HG03521 (cell line): Measurements from ENCODE around the gene SHC3.

Experiments
- ATAC-seq: cut with Tn5 transposase; IDR thresholded peaks from one replicate; pipeline ENCODE4 v1.9.1; 2021; ENCODE audit warnings: mild to moderate bottlenecking, moderate library complexity; ENCODE audit not compliant: unreplicated experiment

The SHC3 gene

GRCh38 chr9:88991066-88992034, 187.3 kb downstream of the SHC3 start, which contains the start of gene S1PR3:
Gene S1PR3 (plus strand): TSS chr9:88991468. CDS start chr9:89001201, 9,733 bp downstream.
- ATAC-seq: no peak

- ATAC-seq: no peak
Observed at GRCh38 chr9:88990729-88991065, 187.9 kb downstream of the SHC3 start.

GRCh38 chr9:88990041-88990728, 188.4 kb downstream of the SHC3 start:
- no peak for ATAC-seq

GRCh38 chr9:88988796-88989641, 189.6 kb downstream of the SHC3 start:
- no peak for ATAC-seq

- no peak for ATAC-seq
Observed at GRCh38 chr9:88987661-88988060, 191.0 kb downstream of the SHC3 start.

- ATAC-seq: no peak
Observed at GRCh38 chr9:88986776-88987175, 191.8 kb downstream of the SHC3 start.

- ATAC-seq: no peak
Observed at GRCh38 chr9:88985616-88986015, 193.0 kb downstream of the SHC3 start.

GRCh38 chr9:88984543-88984883, 194.1 kb downstream of the SHC3 start:
- ATAC-seq: no peak

- ATAC-seq: no peak
Observed at GRCh38 chr9:88983865-88984542, 194.6 kb downstream of the SHC3 start.

GRCh38 chr9:88980740-88981203, 197.8 kb downstream of the SHC3 start:
- no peak for ATAC-seq

GRCh38 chr9:88979791-88980190, 198.8 kb downstream of the SHC3 start:
- ATAC-seq: no peak

- no peak for ATAC-seq
Observed at GRCh38 chr9:88979021-88979420, 199.6 kb downstream of the SHC3 start.

GRCh38 chr9:88978034-88978433, 200.6 kb downstream of the SHC3 start:
- no peak for ATAC-seq

- ATAC-seq: no peak
Observed at GRCh38 chr9:88976890-88977257, 201.7 kb downstream of the SHC3 start.

- ATAC-seq: no peak
Observed at GRCh38 chr9:88975966-88976889, 202.4 kb downstream of the SHC3 start.

- ATAC-seq: no peak
Observed at GRCh38 chr9:88974641-88975040, 204.0 kb downstream of the SHC3 start.

- ATAC-seq: no peak
Observed at GRCh38 chr9:88973281-88974045, 205.2 kb downstream of the SHC3 start.

GRCh38 chr9:88972401-88972800, 206.2 kb downstream of the SHC3 start:
- no peak for ATAC-seq
